HL-60 (cell line): ENCODE measurements around the gene PBX3.

ENCODE experiments used
- DNase-seq, 2 experiments: peaks; one replicate each; pipeline ENCODE4 v3.0.0-alpha.2; 2010 to 2020; ENCODE audit warnings: low read depth in 1 of 2, low spot score in 1 of 2
- H3K27ac ChIP-seq: fragments of 250-450 bp; sonication (Bioruptor Pico); replicated peaks from 2 replicates; pipeline ENCODE4 v1.5.1; 2020; ENCODE audit warnings: mild to moderate bottlenecking, moderate library complexity
- H3K27me3 ChIP-seq: fragments of 250-450 bp; sonication (Bioruptor Pico); 2 replicates; pipeline ENCODE4 v1.5.1; 2021; ENCODE audit warnings: mild to moderate bottlenecking, moderate library complexity; ENCODE audit not compliant: insufficient read depth, poor library complexity, severe bottlenecking
- H3K4me3 ChIP-seq: replicated peaks from 2 replicates; pipeline ENCODE4 v1.5.1; 2011; ENCODE audit warnings: mild to moderate bottlenecking, control low read depth, low read length; ENCODE audit not compliant: insufficient read depth
- GABPA ChIP-seq: IDR thresholded peaks from 2 replicates; pipeline ENCODE4 v1.6.1; 2012; ENCODE audit warnings: low read depth
- POLR2AphosphoS5 ChIP-seq: IDR thresholded peaks from 2 replicates; pipeline ENCODE4 v1.6.1; 2012; ENCODE audit warnings: low read depth
- SPI1 ChIP-seq: IDR thresholded peaks from 2 replicates; pipeline ENCODE4 v1.6.1; 2012; ENCODE audit warnings: low read depth, mild to moderate bottlenecking, borderline replicate concordance
- TF ChIP-seq, protein P1 (sequence below): IDR thresholded peaks from 2 replicates; pipeline ENCODE4 v1.6.1; 2012; ENCODE audit warnings: low read depth; ENCODE audit not compliant: insufficient replicate concordance
- TF ChIP-seq, protein P2 (sequence below): IDR thresholded peaks from one replicate; pipeline ENCODE4 v1.5.1; 2011; ENCODE audit warnings: low read length, control low read depth, inconsistent platforms; ENCODE audit not compliant: insufficient read depth

Gene PBX3

DNA sequence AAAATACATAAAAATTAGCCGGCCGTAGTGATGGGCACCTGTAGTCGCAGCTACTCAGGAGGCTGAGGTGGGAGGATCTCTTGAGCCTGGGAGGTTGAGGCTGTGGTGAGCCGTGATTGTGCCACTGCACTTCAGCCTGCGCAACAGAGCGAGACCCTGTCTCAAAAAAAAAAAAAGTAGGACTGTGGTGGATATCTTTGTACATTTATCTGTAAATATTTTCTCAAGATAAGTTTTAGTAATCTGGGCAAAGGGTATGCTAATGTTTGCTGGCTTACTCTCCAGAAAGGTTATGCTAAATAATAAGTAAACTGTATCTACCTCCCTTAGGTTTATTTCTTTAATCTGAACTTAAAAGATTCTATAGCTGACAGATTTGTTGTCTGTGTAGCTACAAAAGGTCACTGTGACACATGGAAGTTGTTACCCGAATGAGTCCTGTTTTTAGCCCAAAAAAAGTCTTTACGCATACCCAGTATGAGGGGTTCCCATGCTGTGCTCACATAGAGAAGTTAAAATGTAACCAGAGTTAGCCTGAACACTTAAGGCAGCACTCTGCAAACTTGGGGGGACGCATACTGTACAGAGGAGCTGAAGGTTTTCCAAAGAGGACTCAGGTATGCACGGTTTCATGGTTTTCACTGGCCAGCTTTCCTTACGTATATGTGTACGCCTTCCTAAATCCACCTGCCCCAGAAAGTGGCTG, 206.3 kb downstream of the PBX3 start:
- no peak overlapping the region for H3K27ac ChIP-seq
- no peak for DNase-seq
- TF ChIP-seq SPI1 (no peak), POLR2AphosphoS5 (no peak), GABPA (no peak)
- TF ChIP-seq, protein P1, sequence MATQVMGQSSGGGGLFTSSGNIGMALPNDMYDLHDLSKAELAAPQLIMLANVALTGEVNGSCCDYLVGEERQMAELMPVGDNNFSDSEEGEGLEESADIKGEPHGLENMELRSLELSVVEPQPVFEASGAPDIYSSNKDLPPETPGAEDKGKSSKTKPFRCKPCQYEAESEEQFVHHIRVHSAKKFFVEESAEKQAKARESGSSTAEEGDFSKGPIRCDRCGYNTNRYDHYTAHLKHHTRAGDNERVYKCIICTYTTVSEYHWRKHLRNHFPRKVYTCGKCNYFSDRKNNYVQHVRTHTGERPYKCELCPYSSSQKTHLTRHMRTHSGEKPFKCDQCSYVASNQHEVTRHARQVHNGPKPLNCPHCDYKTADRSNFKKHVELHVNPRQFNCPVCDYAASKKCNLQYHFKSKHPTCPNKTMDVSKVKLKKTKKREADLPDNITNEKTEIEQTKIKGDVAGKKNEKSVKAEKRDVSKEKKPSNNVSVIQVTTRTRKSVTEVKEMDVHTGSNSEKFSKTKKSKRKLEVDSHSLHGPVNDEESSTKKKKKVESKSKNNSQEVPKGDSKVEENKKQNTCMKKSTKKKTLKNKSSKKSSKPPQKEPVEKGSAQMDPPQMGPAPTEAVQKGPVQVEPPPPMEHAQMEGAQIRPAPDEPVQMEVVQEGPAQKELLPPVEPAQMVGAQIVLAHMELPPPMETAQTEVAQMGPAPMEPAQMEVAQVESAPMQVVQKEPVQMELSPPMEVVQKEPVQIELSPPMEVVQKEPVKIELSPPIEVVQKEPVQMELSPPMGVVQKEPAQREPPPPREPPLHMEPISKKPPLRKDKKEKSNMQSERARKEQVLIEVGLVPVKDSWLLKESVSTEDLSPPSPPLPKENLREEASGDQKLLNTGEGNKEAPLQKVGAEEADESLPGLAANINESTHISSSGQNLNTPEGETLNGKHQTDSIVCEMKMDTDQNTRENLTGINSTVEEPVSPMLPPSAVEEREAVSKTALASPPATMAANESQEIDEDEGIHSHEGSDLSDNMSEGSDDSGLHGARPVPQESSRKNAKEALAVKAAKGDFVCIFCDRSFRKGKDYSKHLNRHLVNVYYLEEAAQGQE = no peak
- TF ChIP-seq, protein P2, sequence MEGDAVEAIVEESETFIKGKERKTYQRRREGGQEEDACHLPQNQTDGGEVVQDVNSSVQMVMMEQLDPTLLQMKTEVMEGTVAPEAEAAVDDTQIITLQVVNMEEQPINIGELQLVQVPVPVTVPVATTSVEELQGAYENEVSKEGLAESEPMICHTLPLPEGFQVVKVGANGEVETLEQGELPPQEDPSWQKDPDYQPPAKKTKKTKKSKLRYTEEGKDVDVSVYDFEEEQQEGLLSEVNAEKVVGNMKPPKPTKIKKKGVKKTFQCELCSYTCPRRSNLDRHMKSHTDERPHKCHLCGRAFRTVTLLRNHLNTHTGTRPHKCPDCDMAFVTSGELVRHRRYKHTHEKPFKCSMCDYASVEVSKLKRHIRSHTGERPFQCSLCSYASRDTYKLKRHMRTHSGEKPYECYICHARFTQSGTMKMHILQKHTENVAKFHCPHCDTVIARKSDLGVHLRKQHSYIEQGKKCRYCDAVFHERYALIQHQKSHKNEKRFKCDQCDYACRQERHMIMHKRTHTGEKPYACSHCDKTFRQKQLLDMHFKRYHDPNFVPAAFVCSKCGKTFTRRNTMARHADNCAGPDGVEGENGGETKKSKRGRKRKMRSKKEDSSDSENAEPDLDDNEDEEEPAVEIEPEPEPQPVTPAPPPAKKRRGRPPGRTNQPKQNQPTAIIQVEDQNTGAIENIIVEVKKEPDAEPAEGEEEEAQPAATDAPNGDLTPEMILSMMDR = no peak
- H3K27me3 ChIP-seq = no peaks in the 10 kb centered on the region
- no peak overlapping the region for H3K4me3 ChIP-seq

GRCh38 chr9:125956102-125956501, 208.9 kb downstream of the PBX3 start:
- TF ChIP-seq, protein P2 = no peak
- TF ChIP-seq SPI1 = no peak
- TF ChIP-seq GABPA = no peak
- H3K27me3 ChIP-seq = no peaks in the 10 kb centered on the region
- no peak overlapping the region for H3K4me3 ChIP-seq
- DNase-seq = no peak
- no peak overlapping the region for H3K27ac ChIP-seq

DNA sequence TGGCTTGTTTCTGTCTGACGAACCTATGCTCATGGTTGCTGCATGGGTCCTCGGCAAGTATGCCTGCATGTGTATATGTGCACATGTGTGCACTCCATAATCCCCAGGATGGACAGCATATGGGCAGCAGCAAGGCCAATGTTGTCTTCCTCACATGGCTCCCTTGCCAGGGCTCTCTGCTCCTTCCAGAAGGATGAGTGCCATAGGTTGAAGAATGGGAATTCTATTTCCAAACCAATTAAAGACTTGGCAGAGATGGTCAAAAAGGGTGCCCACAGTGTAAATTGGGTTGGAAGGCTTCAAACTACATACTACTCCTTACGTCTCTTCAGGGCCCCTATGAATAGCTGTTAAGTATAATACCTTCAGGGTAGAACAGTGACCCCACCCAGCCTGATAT, 212.1 kb downstream of the PBX3 start:
- H3K27me3 ChIP-seq = no peaks in the 10 kb centered on the region
- TF ChIP-seq, protein P2 = no peak
- no peak for TF ChIP-seq GABPA
- TF ChIP-seq, protein P1 = no peak
- TF ChIP-seq POLR2AphosphoS5 = no peak
- TF ChIP-seq SPI1 = no peak
- DNase-seq = no peak

More for the DNA sequence above, 212.1 kb downstream of the PBX3 start:
- H3K4me3 ChIP-seq = no peak overlapping the region
- H3K27ac ChIP-seq = no peak overlapping the region
